NB4 (cell line): ENCODE data around the gene HMBS.

ENCODE experiments used
- DNase-seq: peaks from one replicate; pipeline ENCODE4 v3.0.0; 2010; ENCODE audit warnings: low read depth
- H3K4me3 ChIP-seq: one replicate; pipeline ENCODE4 v1.5.1; 2011; ENCODE audit warnings: mild to moderate bottlenecking, low read depth, low read length, moderate library complexity
- CTCF ChIP-seq: IDR thresholded peaks from one replicate; pipeline ENCODE4 v1.5.1; 2012; ENCODE audit warnings: low read depth, low read length
- MAX ChIP-seq: IDR thresholded peaks from 2 replicates; pipeline ENCODE4 v1.6.1; 2011; ENCODE audit warnings: low read depth, low read length
- MYC ChIP-seq: IDR thresholded peaks from 2 replicates; pipeline ENCODE4 v1.6.1; 2011; ENCODE audit warnings: low read depth, low read length
- POLR2A ChIP-seq: IDR thresholded peaks from 2 replicates; pipeline ENCODE4 v1.6.1; 2011; ENCODE audit warnings: mild to moderate bottlenecking; ENCODE audit not compliant: insufficient read length; ENCODE audit errors: extremely low read depth

The HMBS gene

GRCh38 chr11:119114351-119114750, 29.7 kb downstream of the HMBS start:
- DNase-seq = no peak
- H3K4me3 ChIP-seq = no peak overlapping the region
- TF ChIP-seq MAX (no peak), CTCF (no peak), POLR2A (no peak), MYC (no peak)

- no peak for DNase-seq
- no peak for TF ChIP-seq MYC
- TF ChIP-seq CTCF = no peak
- no peak for TF ChIP-seq MAX
- no peak for TF ChIP-seq POLR2A
- no peak overlapping the region for H3K4me3 ChIP-seq
These were observed 31.0 kb downstream of the HMBS start for GRCh38 chr11:119115484-119116234.

GRCh38 chr11:119116235-119116594, 31.5 kb downstream of the HMBS start:
- no peak for TF ChIP-seq CTCF
- TF ChIP-seq MYC = no peak
- no peak for TF ChIP-seq MAX
- TF ChIP-seq POLR2A = no peak
- DNase-seq = no peak
- H3K4me3 ChIP-seq = no peak overlapping the region

- no peak for DNase-seq
- TF ChIP-seq MYC (no peak), CTCF (no peak), MAX (no peak), POLR2A (no peak)
- H3K4me3 ChIP-seq = no peak overlapping the region
These were observed 31.9 kb downstream of the HMBS start for GRCh38 chr11:119116601-119117000.

- no peak for DNase-seq
- TF ChIP-seq MYC (no peak), MAX (no peak), CTCF (no peak), POLR2A (no peak)
- H3K4me3 ChIP-seq = no peak overlapping the region
These were observed 32.5 kb downstream of the HMBS start for GRCh38 chr11:119117004-119117706.
